ENCODE measurements around the gene CPA5.
"Not testable (repeated sequence)": the region's sequence is repeated elsewhere in the genome, so short reads cannot be mapped to it uniquely, and the experiment has no call there.

The CPA5 gene

DNA sequence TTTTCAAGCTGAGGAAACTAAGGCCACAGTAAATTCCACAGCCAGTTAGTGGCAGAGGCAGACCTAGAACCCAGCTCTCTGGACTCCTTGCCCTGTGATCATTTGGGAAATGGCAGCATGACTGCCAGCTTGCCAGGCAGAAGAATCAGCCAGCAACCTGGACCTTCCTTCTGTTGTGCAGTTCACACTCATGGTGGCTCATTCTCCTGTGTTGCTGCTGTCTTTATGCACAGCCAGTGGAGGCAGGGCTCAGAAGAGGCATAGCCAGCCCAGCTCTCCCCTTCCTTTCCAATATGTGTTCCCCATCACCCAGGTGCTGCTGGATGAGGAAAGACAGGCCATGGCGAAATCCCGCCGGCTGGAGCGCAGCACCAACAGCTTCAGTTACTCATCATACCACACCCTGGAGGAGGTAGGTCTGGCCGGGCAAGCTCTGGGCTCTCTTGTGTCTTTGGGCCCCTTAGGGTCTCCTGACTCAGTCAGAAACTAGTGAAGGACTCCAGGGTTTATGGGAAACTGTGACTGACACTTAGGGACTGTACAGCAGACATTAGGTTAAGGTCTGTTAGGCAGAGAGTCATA lies 14.8 kb downstream of the CPA5 start:
- no peak for DNase-seq

- no peak for DNase-seq
These were observed 15.9 kb downstream of the CPA5 start for GRCh38 chr7:130360518-130360917.

DNA sequence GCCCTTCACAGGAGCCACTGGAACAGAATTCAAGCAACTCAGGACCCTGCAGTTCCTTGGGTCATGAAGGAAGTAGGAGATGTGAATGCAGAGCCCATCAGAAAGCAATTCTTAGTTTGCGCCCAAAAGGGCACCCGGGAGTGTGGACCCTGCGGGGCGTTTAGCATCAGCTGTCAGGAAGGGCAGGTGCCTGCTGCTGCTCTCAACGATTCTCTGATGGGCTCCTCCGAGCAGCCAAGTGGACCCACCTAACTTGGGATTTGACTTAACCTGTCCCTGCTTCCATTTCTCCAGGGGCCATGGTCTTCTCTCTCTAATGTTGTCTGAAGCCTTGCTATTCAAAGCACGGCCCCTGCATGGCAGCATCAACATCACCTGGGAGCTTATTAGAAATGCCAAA lies 17.1 kb downstream of the CPA5 start:
- DNase-seq, result no peak

- DNase-seq, result no peak
These were observed 17.7 kb downstream of the CPA5 start for GRCh38 chr7:130362251-130362816.

DNA sequence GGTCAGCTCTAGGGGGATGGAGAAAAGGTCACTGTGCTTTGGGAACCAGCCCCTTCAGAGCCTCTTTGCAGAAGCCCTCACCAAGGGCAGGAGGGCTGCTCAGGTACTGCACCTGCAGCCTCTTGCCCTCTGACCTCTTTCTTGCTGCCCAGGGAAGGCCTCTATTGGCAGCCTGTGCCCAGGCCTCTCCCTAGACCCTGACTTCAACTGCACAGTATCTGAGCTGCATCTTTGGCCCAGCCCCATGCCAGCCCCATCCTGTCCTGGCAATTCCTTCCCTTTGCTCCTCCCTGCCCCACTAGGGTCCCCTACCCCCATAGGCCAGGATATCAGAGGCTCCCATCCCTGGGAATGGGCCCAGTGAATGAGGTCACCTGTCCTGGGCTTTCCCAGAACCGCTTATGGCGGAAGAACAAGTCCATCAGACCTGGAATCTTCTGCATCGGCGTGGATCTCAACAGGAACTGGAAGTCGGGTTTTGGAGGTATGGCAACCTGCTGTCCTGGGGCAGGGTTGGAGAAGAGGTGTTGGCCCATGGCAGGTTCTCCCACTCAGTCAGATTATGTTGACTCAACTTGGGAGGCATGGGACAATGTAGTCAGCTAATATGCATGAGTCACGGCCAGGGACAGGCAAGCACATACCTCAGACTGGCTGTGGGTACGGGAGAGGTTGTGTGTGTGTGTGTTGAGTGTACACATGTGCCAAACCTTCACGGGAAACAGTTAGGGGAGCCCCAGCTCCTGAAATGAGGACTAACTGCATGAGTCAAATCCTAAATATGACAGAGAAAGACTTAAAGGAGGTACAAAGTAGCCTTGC lies 18.6 kb downstream of the CPA5 start:
- DNase-seq, result no peak

DNA sequence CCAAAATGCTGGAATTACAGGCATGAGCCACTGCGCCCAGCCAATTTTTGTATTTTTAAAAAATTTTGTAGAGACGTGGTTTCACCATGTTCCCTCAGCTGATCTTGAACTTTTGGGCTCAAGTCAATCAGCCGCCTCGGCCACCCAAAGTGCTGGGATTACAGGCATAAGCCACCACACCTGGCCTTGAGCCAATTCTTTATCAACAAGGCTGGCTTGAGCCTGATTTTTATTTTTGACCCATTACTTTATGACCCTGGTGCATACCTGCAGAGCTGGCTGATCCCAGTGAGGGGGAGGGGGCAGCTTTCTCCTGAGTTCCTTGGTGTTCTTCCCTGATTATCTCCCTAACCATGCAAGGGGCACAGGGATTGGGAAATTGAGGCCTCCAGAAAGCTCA lies 19.8 kb downstream of the CPA5 start:
- DNase-seq, result no peak

- no peak for DNase-seq
These were observed 20.5 kb downstream of the CPA5 start for GRCh38 chr7:130365088-130365487.

GRCh38 chr7:130365511-130366441 lies 21.2 kb downstream of the CPA5 start:
- DNase-seq, result no peak

GRCh38 chr7:130366564-130366963 lies 21.9 kb downstream of the CPA5 start:
- DNase-seq, result no peak

DNA sequence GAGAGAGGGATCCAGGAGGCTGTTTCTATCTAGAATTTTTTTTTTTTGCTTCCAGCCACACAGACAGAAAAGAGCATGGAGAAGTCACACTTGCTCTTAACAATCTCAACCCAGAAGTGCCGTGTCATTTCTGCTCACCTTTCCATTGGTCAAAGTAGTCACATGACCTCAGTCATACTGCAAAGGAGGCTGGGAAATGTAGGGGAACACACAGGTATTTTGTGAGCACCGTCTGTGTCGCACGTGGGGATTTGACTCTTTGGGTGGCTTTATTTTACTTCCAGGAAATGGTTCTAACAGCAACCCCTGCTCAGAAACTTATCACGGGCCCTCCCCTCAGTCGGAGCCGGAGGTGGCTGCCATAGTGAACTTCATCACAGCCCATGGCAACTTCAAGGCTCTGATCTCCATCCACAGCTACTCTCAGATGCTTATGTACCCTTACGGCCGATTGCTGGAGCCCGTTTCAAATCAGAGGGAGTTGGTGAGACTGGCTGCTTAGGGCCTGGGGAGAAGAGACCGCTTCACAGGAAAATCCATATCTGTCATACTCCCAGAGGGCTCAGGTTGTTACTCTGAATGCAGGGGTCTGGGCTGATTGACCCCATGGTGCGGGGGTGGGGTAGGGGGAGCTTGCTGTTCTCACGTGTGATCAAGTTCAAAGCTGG lies 22.6 kb downstream of the CPA5 start:
- DNase-seq, result no peak

DNA sequence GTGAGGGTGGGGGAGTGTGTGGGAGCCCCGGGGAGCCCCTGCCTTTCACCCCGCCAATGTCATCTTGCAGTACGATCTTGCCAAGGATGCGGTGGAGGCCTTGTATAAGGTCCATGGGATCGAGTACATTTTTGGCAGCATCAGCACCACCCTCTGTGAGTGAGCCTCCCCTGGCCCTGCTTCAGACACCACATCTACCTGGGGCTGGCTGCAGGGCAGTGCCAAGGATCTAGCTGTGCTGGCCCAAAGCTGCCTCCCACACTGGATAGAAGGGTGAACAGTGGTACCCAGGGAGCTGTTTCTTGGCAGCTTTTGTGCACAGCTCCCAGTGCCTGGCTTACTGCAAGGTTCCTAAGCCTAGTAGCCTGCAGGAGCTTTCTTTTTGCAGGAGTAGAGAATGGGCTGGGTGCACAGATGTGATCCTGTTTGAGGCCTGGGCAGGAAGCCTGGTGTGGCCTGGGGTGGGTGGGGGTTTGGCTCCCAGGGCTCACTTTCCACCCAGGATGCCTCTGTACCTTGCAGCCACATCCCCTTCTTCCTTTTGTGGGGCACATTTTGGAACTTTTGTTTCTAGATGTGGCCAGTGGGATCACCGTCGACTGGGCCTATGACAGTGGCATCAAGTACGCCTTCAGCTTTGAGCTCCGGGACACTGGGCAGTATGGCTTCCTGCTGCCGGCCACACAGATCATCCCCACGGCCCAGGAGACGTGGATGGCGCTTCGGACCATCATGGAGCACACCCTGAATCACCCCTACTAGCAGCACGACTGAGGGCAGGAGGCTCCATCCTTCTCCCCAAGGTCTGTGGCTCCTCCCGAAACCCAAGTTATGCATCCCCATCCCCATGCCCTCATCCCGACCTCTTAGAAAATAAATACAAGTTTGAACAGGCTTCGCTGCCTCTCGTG lies 23.5 kb downstream of the CPA5 start:
- DNase-seq, result no peak

DNA sequence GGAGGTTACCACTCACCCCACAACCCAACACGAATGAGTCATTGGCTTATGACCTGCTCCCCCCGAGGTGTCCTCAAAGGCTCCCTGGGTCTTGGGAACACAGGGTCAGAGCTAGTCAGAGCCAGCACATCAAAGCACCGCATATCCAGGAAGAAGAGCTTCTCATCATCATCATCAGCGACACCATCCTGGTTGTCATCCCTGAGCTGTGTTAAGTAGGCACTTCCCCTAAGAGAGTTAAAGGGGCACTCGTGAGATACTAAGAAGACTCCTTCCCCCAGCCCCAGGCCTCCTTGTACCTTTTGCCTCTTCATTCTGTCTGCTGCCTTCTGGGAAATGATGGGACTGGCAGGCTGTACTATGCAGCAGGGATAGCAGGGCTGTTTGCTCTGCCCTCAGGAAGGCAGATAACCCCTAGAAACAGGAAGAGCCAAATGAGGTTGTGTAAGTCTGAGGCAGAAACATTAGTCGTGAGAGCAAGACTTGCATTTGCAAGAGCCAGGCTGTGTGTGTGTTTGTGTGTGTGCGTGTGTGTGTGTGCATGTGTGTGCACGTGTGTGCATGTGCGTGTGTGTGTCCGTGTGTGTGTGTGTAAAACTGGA lies 24.6 kb downstream of the CPA5 start:
- peak; percentile 53 for DNase-seq

DNA sequence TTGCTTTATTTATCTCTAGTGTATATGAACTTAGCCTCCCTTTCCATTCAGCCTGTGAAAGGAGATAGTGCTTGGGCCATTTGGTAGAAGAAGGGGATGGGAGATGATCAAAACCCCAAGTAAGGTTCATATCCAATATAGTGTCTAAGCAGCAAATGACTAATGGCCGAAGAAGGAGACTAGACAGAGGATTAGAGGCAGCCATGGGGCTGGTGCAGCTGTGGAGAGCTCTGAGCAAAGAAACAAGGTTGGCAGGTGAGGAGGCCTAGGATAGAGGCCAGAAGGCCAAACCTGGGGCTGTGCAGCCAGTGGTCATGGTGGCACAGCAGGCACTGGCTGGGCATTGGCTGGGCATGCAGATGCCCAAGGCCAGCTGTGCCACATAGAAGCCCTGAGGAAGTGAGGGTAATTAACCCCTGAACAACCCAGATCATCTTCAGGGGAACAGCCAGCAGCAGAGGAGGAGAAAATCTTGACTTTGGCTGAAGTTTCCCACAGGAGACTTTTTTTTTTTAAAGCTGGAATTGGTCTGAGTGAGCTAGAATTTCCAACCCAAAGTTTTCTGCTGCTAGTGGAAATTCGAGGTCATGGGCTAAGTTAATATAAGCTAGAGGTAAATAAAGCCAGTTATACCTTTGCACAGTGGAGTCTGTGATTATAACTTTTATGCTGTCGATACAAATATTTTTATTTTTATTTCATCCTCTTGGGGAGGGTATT lies 25.4 kb downstream of the CPA5 start:
- no peak for DNase-seq

GRCh38 chr7:130371046-130371445 lies 26.4 kb downstream of the CPA5 start:
- no peak for DNase-seq

DNA sequence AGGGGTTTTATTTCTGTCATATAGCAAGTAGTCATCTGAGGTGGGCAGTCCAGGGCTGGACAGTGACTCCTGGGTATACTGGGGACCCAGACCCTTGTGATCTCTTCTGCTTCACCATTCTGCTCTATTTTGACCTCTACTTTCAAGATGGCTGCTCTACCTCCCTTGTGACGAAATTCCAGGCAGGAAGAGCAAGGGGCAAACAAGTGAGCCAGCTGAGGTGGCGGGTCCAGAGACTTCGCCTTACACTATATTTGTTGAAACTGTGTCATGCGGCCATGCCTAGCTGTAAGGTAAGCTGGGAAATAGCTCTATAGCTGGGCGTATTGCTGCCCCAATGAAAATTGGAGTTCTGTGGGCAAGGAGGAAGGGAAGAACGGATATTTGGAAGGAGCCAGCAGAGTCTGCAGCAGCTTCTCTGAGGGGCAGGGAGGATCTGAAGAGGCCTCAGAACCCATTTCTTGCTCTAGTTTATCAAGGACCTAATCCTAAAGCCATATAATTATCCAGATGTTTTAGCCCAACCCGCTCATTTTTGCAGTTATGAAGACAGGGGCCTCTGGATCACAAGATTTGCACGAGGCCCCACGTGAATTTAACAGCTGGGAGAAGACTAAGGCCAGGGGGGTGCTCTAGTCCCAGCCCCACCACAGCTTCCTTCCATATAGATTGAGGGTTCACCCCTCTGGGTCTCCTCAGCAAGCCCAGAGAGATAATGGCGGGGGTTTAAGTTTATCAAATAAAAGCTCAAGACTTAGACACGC lies 28.0 kb downstream of the CPA5 start:
- DNase-seq, result no peak

DNA sequence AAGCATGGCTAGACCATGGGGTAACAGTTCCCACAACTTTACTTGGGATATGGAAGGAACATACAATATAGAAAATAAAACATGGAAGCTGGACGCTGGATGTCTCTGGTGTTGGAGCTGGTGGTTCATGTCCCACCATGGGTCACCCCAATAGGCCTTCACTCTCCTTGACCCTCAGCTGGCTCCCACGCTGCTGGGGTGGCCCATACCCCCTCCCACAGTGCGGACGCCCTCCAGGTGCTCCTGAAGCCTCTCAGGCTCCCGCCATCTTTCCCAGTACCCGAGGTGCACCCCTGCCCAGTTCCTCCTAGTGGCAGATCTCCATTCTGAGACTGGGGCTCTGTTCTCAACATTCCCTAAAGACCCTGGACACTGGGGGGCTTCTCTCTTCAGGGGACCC lies 29.9 kb downstream of the CPA5 start:
- DNase-seq, result no peak

DNA sequence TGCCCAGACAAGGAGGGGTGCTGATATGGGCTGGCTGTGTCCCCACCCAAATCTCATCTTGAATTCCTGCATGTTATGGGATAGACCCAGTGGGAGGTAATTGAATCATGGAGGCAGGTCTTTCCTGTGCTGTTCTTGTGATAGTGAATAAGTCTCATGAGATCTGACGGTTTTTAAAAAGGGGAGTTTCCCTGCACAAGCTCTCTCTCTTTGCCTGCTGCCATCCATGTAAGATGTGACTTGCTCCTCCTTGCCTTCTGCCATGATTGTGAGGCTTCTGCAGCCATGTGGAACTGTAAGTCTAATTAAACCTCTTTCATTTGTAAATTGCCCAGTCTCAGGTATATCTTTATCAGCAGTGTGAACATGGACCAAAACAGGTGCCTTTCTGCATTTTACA lies 31.8 kb downstream of the CPA5 start:
- DNase-seq, result not testable (repeated sequence)

- DNase-seq, result no peak
These were observed 32.6 kb downstream of the CPA5 start for GRCh38 chr7:130377178-130377577.

GRCh38 chr7:130379019-130379418 lies 34.4 kb downstream of the CPA5 start:
- no peak for DNase-seq

- no peak for DNase-seq
These were observed 34.9 kb downstream of the CPA5 start for GRCh38 chr7:130379532-130379920.

Measured in OCI-M1 (cell line).